GM18867 (cell line): ENCODE results near the gene SYK.
A peak's percentile ranks its signal among the peaks of the same experiment; 100 is the strongest.
"Not testable (repeated sequence)": the region's sequence is repeated elsewhere in the genome, so short reads cannot be mapped to it uniquely, and the experiment has no call there.

Experiments
- ATAC-seq: cut with Tn5 transposase; IDR thresholded peaks from one replicate; pipeline ENCODE4 v1.9.1; 2021; ENCODE audit warnings: mild to moderate bottlenecking, moderate library complexity; ENCODE audit not compliant: unreplicated experiment

Gene SYK

GRCh38 chr9:90801241-90801972 is at the start of gene SYK:
Gene SYK, plus strand, starts transcription at chr9:90801819. Its CDS starts 42,080 bp downstream, at chr9:90843899.
- peak; percentile 47 for ATAC-seq

GRCh38 chr9:90755514-90756371 is 45.9 kb upstream of the SYK start:
- ATAC-seq: not testable (repeated sequence)

- ATAC-seq: not testable (repeated sequence)
Observed at GRCh38 chr9:90760577-90760976, 41.0 kb upstream of the SYK start.

- ATAC-seq: no peak
Observed at GRCh38 chr9:90766731-90767130, 34.9 kb upstream of the SYK start.

- ATAC-seq: no peak
Observed at GRCh38 chr9:90767523-90768100, 34.0 kb upstream of the SYK start.

GRCh38 chr9:90770182-90770738 is 31.4 kb upstream of the SYK start:
- peak; percentile 56 for ATAC-seq

- ATAC-seq: no peak
Observed at GRCh38 chr9:90770927-90771326, 30.7 kb upstream of the SYK start.

GRCh38 chr9:90772386-90772785 is 29.2 kb upstream of the SYK start:
- no peak for ATAC-seq

- ATAC-seq: no peak
Observed at GRCh38 chr9:90773617-90774016, 28.0 kb upstream of the SYK start.

GRCh38 chr9:90774071-90774470 is 27.5 kb upstream of the SYK start:
- no peak for ATAC-seq

GRCh38 chr9:90774682-90775081 is 26.9 kb upstream of the SYK start:
- ATAC-seq: peak; percentile 80

GRCh38 chr9:90775657-90776056 is 26.0 kb upstream of the SYK start:
- peak; percentile 45 for ATAC-seq

GRCh38 chr9:90778746-90779145 is 22.9 kb upstream of the SYK start:
- no peak for ATAC-seq

GRCh38 chr9:90783552-90783951 is 18.1 kb upstream of the SYK start:
- ATAC-seq: no peak

GRCh38 chr9:90783964-90784363 is 17.7 kb upstream of the SYK start:
- no peak for ATAC-seq

- ATAC-seq: peak; percentile 58
Observed at GRCh38 chr9:90787771-90788460, 13.7 kb upstream of the SYK start.

GRCh38 chr9:90788527-90788926 is 13.1 kb upstream of the SYK start:
- ATAC-seq: peak; percentile 38

GRCh38 chr9:90789408-90789807 is 12.2 kb upstream of the SYK start:
- ATAC-seq: no peak

- ATAC-seq: no peak
Observed at GRCh38 chr9:90789862-90790261, 11.8 kb upstream of the SYK start.

- ATAC-seq: not testable (repeated sequence)
Observed at GRCh38 chr9:90793024-90793423, 8.6 kb upstream of the SYK start.

- no peak for ATAC-seq
Observed at GRCh38 chr9:90793729-90794128, 7.9 kb upstream of the SYK start.
